GM18907 (cell line): Measurements from ENCODE around the gene TNNI2.
"Not testable (repeated sequence)": the region's sequence is repeated elsewhere in the genome, so short reads cannot be mapped to it uniquely, and the experiment has no call there.

ENCODE experiments used
- ATAC-seq: cut with Tn5 transposase; IDR thresholded peaks from one replicate; pipeline ENCODE4 v1.9.1; 2021; ENCODE audit warnings: mild to moderate bottlenecking, moderate library complexity; ENCODE audit not compliant: unreplicated experiment

TNNI2 gene

GRCh38 chr11:1838426-1839144 is at the start of gene TNNI2:
Gene TNNI2 (plus strand): TSS chr11:1838981. CDS start chr11:1839697, 716 bp downstream.
- ATAC-seq, result no peak

- no peak for ATAC-seq
Observed at GRCh38 chr11:1791912-1792311, 46.9 kb upstream of the TNNI2 start.

GRCh38 chr11:1792461-1792860 is 46.3 kb upstream of the TNNI2 start:
- ATAC-seq, result no peak

- ATAC-seq, result no peak
Observed at GRCh38 chr11:1793081-1793480, 45.7 kb upstream of the TNNI2 start.

- ATAC-seq, result no peak
Observed at GRCh38 chr11:1796413-1797011, 42.3 kb upstream of the TNNI2 start.

- ATAC-seq, result no peak
Observed at GRCh38 chr11:1797391-1798125, 41.2 kb upstream of the TNNI2 start.

- ATAC-seq, result no peak
Observed at GRCh38 chr11:1803246-1803645, 35.5 kb upstream of the TNNI2 start.

GRCh38 chr11:1803835-1804519 is 34.8 kb upstream of the TNNI2 start:
- ATAC-seq, result not testable (repeated sequence)

- ATAC-seq, result no peak
Observed at GRCh38 chr11:1805525-1805924, 33.3 kb upstream of the TNNI2 start.

- no peak for ATAC-seq
Observed at GRCh38 chr11:1807264-1807995, 31.4 kb upstream of the TNNI2 start.

GRCh38 chr11:1810761-1811160 is 28.0 kb upstream of the TNNI2 start:
- no peak for ATAC-seq

GRCh38 chr11:1812274-1812673 is 26.5 kb upstream of the TNNI2 start:
- no peak for ATAC-seq

GRCh38 chr11:1812801-1813200 is 26.0 kb upstream of the TNNI2 start:
- ATAC-seq, result no peak

GRCh38 chr11:1813356-1813755 is 25.4 kb upstream of the TNNI2 start:
- not testable (repeated sequence) for ATAC-seq

- no peak for ATAC-seq
Observed at GRCh38 chr11:1814691-1815090, 24.1 kb upstream of the TNNI2 start.

- ATAC-seq, result no peak
Observed at GRCh38 chr11:1815311-1815710, 23.5 kb upstream of the TNNI2 start.

- no peak for ATAC-seq
Observed at GRCh38 chr11:1815751-1816150, 23.0 kb upstream of the TNNI2 start.

- ATAC-seq, result no peak
Observed at GRCh38 chr11:1817000-1817399, 21.8 kb upstream of the TNNI2 start.

GRCh38 chr11:1817511-1817910 is 21.3 kb upstream of the TNNI2 start:
- no peak for ATAC-seq

- no peak for ATAC-seq
Observed at GRCh38 chr11:1819074-1819473, 19.7 kb upstream of the TNNI2 start.
